ENCODE measurements around the gene NEUROG2. TPM values are rescaled to one million over a fixed set of nuclear protein-coding genes. Genes with fewer than 3 reads are reported as not detected.
"Not testable (repeated sequence)": the region's sequence is repeated elsewhere in the genome, so short reads cannot be mapped to it uniquely, and the experiment has no call there.

The NEUROG2 gene
- not detected in 2 replicates for total RNA-seq

DNA sequence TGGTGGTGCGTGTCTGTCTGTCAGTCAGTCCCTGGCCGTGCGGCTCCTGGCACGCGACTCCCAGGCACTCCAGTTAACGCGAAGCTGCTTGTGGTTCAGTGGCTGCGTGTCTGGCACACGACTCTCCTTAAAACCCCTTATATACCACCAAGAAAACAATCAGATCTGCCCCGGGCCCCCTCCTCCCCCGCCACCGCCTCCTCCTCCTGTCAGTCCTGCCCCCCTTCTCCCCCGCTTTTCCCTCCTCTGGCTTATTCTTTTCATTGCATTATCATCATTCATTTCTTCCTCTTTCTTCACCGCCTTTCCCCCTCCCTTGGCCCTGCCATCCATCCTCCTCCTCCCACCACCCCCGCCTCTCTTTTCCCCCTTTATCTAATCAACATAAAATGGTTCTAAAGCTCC lies at the start of gene NEUROG2:
TSS of gene NEUROG2 (minus strand) at position 115 of the 405 bp plus-strand sequence. CDS start 705 bp downstream, outside the sequence.
- no peak for DNase-seq

- no peak for DNase-seq
Observed at GRCh38 chr4:112564706-112565270, 48.8 kb upstream of the NEUROG2 start.

GRCh38 chr4:112563431-112564200 lies 47.6 kb upstream of the NEUROG2 start:
- no peak for DNase-seq

- DNase-seq = no peak
Observed at GRCh38 chr4:112562254-112562879, 46.4 kb upstream of the NEUROG2 start.

DNA sequence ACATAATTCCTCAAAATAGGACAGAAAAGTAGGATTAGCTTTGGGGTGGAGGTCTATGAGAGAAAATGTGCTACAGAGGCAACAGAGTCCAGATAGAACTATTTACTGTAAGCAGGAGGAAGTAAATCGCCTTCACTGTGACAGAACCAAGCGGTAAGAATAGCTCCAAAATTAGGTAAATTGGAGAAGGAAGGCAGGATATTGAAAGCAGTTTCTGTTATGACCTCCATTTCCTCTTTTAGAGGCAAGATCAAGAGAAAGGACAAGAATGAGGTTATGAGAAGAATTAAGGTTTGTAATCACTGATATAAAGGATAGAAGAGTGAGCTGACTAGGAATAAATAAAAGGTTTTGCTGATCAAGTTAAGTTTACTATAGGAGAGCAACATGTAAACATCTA lies 44.1 kb upstream of the NEUROG2 start:
- no peak for DNase-seq

DNA sequence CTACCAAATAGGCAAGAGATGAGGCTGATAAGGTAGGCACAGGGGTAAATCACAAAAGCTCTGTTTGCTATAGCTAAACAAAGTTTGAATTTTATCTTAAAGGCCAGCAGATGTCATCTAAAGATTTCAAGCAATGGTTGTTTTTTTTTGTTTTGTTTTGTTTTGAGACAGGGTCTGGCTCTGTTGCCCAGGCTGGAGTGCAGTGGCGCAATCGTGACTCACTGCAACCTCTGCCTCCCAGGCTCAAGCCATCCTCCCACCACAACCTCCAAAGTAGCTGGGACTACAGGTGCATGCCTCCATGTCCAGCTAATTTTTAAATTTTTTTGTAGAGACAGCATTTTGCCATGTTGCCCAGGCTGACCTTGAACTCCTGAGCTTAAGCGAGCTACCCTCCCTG lies 43.1 kb upstream of the NEUROG2 start:
- no peak for DNase-seq

DNA sequence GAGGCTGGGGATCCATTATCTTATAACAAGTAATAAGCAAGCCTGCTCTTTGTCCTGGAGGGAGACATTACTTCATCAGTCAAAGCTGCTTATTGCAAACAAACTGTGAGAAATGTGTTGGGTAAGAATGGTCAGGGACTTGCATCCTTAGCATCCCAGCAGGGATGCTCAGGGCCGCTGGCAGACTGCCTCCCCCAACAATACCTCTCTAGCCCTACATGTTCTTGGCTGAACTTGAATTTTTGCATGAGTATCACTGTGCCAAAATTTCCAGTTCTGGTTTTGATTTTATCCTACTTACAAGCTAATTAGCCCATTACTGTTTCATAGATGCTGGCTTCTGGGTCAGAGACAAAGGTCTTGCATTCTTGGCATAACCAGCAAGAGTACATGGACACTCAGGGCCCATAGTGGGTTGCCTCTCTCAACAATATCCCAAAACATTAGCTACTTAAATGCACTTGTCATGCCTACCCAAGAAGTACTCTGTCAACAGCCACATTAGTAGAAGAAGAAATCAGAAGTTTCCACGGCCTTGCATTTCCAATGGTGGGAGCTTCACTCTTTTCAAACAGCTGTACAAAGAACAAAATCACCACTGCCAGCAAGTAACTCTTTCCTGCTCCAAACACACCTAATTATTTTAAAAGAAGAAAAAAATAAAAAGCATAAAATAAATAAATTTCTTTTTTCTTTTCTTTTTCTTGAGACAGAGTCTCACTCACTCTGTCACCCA lies 41.9 kb upstream of the NEUROG2 start:
- DNase-seq = no peak

DNA sequence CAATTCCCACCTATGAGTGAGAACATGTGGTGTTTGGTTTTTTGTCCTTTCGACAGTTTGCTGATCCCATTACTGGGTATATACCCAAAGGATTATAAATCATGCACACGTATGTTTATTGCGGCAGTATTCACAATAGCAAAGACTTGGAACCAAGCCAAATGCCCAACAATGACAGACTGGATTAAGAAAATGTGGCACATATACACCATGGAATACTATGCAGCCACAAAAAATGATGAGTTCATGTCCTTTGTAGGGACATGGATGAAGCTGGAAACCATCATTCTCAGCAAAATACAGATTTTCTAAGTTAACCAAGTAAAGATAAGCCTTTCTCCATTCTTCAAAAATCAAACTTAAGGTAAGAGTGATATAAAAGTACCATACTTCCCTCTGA lies 38.3 kb upstream of the NEUROG2 start:
- not testable (repeated sequence) for DNase-seq

GRCh38 chr4:112552668-112553067 lies 36.7 kb upstream of the NEUROG2 start:
- no peak for DNase-seq

DNA sequence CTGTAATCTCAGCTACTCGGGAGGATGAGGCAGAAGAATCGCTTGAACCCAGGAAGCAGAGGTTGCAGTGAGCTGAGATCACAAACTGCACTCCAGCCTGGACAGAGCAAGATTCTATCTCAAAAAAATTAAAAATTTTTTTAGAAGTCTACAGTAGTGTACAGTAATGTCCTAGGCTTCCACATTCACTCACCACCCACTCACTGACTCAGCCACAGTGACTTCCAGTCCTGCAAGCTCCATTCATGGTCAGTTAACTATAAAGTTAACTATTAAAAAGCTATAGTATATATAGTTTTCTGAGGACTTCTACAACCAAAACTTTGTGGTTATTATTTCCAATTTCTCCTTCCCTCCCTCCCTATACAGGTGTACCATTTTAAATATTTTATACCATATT lies 34.7 kb upstream of the NEUROG2 start:
- no peak for DNase-seq

- no peak for DNase-seq
Observed at GRCh38 chr4:112546476-112546875, 30.5 kb upstream of the NEUROG2 start.

DNA sequence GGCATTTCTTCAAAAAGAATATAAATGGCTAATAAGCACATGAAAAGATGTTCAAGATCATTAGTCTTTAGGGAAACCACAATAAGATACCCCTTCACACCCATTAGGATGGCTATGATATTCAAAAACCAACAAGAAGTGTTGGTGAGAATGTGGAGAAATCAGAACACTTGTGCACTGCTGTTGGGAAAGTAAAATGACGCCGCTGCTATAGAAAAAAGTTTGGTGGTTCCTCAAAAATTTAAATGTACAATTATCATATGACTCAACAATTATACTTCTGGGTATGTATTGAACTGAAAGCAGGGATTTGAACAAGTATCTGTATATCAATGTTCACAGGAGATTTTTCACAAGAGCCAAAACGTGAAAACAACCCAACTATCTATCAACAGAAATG lies 29.4 kb upstream of the NEUROG2 start:
- no peak for DNase-seq

GRCh38 chr4:112540695-112541094 lies 24.7 kb upstream of the NEUROG2 start:
- no peak for DNase-seq

- no peak for DNase-seq
Observed at GRCh38 chr4:112536123-112536522, 20.1 kb upstream of the NEUROG2 start.

- no peak for DNase-seq
Observed at GRCh38 chr4:112532267-112532666, 16.3 kb upstream of the NEUROG2 start.

- DNase-seq = no peak
Observed at GRCh38 chr4:112531146-112531545, 15.2 kb upstream of the NEUROG2 start.

DNA sequence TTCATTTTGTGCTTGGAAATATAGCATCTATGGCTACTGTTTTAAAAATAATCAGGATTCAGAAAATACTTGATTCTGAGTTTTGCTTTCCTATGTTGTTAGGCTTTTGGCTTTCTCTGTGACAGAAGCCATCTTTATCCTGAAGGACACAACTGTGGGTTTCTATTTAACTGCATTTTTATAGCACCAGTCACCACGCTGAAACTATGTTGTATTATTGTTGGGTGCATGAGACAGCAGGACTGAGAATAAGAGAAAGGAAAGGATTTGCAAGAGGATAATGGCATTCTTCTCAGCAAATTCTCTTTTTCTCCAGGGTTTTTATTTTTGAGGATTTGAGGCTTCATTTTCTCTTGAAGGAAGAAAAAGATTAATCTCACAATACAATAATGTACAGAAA lies 10.1 kb upstream of the NEUROG2 start:
- no peak for DNase-seq

GRCh38 chr4:112523764-112524505 lies 8.0 kb upstream of the NEUROG2 start:
- DNase-seq = peak; percentile 61

DNA sequence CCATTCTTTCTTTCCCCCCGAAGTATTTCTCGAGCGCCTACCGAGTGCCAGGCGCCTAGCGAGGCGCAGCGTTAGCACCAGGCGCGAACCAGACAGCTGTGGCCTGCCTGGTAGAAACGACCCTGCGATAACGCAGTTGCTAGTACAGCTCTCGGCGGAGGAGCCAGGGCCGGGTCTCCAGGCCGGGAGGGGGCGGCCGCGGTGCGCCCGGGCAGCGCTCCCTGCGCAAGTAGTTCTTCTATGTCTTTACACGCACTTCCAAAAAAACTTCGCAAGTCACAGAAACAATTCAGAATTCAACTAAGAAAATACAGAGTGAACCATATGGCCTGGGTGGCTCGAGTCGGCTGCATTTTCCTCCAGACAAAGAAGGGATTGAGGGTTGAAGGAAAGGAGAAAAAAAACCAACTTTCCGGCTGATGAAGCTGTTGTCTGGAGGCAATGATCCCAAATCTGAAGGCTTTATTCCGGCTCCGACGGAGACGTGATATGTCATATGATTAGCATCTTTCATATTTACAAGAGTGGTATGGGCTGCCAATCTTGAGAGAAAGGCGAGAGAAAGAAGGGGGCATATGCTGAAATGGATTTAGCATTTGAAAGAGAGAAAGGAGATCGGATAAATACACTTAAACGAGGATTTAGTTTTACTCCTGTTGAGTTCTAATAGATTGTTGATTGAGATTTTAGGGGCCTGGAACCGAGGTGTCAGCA lies 7.2 kb upstream of the NEUROG2 start:
- peak; percentile 60 for DNase-seq

- DNase-seq = not testable (repeated sequence)
Observed at GRCh38 chr4:112522431-112522830, 6.5 kb upstream of the NEUROG2 start.

- no peak for DNase-seq
Observed at GRCh38 chr4:112521123-112522023, 5.4 kb upstream of the NEUROG2 start.
